Measurements from ENCODE around the gene PPP4R4.

The PPP4R4 gene, protein sequence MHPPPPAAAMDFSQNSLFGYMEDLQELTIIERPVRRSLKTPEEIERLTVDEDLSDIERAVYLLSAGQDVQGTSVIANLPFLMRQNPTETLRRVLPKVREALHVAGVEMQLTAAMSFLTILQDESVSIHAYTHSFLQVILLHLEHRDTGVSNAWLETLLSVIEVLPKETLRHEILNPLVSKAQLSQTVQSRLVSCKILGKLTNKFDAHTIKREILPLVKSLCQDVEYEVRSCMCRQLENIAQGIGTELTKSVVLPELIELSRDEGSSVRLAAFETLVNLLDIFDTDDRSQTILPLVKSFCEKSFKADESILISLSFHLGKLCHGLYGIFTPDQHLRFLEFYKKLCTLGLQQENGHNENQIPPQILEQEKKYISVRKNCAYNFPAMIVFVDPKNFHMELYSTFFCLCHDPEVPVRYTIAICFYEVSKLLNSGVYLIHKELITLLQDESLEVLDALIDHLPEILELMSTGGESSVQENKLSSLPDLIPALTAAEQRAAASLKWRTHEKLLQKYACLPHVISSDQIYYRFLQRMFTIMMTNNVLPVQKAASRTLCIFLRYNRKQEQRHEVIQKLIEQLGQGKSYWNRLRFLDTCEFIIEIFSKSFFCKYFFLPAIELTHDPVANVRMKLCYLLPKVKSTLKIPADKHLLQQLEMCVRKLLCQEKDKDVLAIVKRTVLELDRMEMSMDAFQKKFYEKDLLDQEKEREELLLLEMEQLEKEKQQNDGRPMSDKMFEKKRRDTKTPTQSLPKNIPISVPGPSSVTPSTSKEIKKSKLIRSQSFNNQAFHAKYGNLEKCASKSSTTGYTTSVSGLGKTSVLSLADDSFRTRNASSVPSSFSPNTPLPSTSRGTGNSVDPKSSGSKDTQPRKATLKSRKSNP

DNA sequence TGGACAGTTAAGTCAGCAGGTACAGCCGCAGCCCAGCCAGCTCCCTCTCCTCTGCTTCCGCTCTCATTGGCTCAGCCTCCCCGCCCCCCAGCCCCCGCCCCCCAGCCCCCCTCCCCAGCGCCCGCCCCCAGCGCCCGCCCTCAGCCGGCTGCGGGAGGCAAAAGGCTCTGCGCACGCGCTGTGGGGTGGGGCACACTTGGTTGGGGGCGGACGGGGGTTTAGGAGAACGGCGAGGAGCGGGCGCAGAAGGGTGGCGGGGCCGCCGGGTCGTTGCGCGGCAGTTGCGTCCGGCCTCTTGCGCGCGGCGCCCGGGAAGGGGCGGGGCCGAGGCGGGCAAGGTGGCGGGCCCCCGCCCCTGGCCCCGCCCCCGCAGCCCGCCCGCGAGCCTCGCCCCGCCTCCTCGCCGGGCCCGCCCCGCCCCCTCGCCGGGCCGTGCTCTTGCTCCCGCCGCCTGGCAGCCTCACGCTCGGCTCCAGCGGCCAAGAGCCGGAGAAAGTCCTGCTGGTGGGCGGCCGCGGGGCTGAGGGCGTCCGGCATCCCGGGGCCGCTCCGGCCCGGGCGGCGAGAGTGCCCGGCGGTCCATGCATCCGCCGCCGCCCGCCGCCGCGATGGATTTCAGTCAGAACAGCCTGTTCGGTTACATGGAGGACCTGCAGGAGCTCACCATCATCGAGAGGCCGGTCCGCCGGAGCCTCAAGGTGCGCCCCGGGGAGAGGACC, at the start of gene PPP4R4:
PPP4R4 (plus strand) TSS at position 438 of the 719 bp plus-strand sequence; CDS start at position 582, 144 bp downstream.
- DNase-seq: peak; percentile 84

DNA sequence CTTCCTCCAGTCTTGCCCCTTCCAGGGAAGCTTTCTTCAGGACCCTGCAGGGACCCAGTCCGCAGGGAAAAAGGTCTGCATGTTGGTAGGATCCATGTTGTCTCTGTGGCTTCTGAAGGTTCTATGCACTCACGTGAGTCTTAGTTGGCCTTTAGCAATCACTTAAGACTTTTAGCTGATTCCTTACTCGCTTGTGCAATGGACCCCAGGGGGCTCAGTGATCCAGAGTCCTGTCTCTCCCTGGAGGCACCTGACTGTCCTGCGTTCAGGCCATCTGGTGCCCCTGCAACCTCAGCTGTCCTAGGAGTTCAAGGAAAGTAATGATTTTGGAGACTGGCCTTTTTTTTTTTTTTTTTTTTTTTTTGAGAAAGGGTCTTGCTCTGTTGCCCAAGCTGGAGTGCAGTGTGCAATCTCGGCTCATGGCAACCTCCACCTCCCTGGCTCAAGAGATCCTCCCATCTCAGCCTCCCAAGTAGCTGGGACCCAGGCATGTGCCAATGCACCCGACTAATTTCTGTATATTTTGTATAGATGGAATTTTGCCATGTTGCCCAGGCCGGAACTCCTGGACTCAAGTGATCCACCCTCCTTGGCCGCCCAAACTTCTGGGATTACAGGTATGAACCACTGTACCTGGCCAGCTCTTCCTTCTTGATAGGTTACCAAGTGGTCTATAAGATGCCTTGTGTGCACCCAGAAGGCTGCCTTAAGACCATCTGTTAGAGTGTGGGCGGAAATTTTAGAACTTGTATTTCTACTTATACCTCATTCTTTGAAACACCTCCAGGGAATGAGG, 49.3 kb upstream of the PPP4R4 start:
- no peak for DNase-seq

DNA sequence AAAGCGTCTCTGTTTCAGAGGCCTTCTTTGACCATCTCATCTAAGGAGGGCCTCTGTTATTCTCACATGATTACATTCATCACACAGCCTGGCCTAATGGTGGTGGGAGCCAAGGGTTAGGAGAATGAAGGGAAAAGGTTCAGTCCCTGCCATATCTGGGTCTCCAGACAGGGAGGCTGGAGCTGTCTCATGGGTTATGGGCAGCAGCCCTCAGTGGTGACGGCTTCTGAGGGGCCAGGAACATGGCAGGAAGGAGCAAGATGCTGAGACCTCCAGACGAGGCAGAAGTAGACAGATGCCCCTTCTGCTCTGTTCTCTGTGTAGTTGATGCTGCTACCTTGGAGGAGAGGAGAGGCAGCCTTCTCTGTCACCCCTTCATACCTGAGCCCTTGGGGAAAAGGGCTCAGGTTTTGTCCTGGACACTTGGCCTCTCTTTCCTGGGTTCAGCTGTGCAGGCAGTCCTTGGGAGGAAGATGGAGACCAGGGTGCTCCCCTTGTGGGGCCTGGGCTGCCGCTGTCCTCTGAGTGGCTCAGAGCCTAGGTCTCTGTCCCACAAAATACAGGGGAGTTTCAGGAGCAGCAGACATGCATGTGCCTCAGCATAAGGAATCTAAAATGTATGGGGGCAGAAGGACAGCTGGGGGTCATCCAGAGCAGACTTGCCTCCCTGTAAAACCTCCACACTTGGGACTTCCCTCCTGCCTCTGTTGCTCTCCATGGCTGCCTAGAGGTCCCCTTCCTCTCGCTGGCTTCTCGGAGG, 48.3 kb upstream of the PPP4R4 start:
- DNase-seq: no peak

DNA sequence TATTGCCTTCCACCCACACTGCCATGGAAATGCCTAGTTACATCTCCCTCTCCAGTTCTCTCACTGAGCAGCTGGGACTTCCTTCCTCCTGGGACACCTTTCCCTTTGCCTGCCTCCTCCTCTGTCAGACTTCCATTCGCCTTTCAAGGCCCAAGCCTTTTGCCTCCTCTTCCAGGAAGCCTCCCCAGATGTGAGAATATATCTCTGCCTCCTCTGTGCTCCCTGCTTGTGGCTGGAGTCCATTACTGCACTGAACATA, 47.8 kb upstream of the PPP4R4 start:
- no peak for DNase-seq

DNA sequence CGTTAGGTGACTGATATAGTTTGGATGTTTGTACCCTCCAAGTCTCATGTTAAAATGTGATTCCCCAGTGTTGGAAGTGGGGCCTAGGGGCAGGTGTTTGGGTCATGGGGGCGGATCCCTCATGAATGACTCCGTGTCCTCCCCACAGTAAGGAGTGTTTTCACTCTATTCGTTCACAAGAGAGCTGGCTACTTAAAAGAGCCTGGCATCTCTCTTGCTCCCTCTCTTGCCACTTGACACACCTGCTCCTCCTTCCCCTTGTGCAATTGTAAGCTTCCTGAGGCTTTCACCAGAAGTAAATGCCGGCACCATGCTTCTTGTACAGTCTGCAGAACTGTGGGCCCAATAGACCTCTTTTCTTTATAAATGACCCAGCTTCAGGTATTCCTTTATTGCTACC, 47.3 kb upstream of the PPP4R4 start:
- no peak for DNase-seq

DNA sequence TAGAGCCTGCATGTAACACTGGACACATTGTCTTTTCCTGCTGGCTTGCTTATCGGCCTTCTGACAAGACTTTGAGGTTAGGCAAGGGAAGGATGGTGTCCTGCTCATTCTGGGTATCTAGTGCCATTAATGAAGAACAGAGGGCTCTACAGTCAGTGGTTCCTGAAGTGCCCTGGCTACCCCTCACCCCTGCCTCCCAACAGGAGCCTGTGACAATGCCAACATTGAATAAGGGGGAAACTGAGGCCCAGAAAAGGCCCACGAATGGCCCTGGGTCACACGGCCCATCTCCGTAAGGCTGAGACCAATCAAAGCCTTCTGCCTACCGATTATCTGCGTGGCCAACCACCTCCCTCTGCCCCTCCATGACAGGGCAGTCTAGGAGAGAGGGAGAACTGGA, 46.8 kb upstream of the PPP4R4 start:
- DNase-seq: no peak

DNA sequence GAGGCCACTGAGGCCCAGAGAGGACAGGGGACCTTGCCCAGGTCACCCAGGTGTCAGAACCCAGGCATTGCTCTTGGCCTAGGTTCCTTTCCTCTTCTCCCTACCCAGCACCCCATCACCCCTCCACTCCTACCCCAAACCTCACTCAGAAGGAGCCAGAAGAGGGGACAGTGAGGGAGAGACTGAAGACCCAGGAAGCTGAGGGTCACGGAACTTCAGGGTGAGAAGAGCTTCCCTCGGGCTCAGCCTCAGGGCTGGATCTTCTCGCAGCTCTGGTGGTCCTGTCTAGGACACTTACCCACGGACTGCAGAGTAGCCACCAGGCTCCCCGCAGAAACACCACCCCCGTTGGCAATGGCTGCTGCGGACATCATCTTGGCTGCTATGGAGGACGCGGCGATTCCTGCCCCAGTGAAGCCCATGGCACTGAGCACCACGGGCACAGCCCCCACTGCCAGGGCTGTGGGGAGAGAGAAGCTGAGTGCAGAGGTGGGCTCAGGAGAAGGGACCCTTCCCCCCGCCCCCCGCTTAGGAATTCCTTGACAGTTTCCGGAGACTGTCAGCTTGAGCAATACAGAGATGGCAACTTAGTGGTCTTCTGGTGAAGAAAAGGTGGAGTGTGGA, 45.8 kb upstream of the PPP4R4 start:
- DNase-seq: no peak

DNA sequence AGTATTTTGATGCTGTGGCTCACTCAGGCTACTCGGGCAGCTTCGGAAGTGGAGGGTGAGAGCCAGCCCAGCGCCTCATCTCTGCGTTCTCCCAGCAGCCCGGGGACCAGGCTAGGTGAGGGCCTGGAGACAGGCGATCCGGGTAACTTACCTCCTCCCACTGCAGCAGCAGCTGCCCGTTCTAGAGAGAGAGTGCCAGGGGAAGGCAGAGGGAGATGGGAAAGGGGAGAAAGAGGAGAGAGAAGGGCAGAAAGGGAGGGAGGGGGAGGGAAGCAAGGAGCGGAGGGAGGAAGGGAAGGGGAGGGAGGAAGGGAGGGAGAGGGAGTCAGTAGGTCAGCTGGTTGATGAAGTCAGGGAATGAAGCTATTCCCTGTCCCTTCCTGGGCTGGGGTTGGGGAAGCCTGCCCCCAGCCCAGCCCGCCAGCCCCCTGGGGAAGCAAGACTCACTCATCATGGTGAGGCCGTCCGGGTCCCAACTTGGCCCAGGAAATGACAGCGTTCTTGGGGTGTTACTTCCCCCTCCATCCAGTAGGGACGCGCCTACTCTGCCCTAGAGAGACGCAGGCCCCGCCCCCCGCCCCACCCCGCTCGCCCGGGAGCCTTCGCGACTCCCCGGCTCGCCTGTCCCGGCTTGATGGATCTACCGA, 44.9 kb upstream of the PPP4R4 start, which contains the start of gene IFI27L2:
IFI27L2 (minus strand) TSS at position 494 of the 647 bp plus-strand sequence; CDS start at position 454, 40 bp downstream.
- peak; percentile 87 for DNase-seq

DNA sequence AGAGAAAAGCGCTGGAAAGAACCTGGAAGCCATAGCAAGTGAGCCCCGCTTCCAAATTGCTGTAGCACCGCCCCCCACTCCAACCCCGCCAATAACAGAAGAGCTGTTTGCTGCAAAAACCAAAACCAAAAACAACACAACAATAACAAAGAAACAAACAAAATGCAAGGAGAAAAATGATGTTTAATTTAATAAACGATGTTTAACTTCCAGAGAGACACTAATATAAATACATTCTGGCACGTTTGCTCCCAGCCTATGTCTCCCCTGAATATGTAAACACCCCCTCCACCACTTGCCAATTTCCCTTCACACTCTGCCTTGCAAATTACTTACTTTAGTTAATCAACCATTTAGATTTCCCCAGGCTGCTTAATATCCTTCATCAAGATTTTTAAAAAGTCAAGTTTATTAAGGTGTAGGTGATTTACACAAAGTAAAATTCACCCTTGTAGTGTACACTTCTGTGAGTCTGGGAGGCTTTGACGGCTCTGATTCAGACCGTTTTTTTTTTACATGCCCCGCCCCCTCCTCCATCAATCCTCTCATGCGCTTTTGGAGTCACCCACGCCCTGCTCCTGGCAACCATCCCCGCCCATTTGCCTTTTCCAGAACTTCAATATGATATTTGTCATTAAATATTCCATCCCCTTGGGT, 44.2 kb upstream of the PPP4R4 start:
- DNase-seq: peak; percentile 57

DNA sequence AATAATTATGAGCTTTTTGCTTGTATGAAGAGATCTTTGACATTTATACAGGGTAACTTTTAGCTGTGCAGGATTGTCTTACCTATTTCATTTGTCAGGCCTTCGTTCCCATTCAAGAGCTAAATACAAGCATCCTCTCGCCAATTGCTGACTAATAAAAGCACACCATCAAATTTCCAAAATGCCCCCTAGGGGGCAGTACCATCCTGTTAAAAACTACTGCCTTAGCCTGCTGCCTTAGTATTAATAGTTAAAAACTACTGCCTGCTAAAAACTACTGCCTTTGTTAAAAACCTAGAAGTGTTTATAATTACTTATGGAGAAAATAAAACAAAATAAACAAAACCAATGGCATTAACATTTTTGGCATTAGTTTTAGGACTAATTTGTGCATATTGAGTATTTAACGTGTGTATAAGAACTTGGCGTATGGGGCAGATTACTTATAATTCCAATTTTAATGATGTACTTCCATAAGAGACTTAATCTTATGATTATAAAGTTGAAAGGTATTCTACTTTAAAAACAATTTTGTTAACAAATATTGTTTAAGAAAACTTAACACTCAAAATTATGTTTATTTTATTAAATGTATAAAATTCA, 41.7 kb upstream of the PPP4R4 start:
- peak; percentile 66 for DNase-seq

DNA sequence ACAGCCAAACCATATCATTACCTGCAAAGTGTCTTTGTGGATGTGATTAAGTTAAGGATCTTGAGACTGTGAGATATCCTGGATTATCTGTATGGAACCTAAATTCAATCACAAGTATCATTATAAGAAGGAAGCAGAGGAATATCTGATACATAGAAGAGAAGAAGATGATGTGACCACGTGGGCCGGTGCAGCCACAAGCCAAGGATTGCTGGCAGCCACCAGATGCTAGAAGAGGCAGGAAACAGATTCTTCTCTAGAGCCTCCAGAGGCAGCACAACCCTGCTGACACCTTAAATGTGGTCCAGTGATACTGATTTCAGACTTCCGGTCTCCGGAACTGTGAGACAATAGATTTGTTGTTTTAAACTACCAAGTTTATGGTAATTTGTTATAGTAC, 38.6 kb upstream of the PPP4R4 start:
- DNase-seq: no peak

DNA sequence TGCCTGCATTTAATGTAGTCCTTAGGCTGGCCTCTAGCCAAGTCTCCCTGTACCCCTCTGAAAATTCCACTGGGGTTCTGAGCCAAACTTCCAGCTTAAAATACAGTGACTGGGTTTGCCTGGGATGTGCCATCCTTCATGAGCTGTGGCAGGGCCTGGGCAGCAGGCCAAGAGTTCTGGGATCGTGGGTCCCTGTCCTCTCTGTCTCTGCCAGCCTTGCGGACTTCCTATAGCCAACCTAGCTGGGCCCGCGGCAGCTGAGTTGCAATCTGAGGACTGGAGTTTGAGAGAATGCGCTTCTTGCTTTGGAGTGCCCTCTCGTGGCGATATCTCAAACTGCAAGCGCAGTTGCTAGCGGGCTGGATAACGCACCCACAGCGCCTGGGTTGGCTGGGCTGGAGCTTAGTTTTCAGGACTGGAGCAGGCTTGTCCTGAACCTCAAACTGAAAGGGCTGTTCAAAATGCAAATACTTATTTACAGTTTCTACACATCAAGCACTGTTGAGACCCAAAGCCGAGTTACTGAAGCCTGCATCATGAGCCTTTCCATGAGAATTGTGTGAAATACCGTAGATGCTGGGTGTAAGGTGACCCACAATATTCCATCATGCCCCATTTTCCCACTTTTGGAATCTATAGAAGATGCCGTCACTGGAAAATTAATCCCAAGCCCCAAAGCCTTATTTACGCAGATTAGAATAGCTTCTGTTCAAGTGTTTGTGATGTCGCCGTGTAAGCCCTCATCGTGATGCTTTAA, 37.4 kb upstream of the PPP4R4 start:
- DNase-seq: peak; percentile 76

DNA sequence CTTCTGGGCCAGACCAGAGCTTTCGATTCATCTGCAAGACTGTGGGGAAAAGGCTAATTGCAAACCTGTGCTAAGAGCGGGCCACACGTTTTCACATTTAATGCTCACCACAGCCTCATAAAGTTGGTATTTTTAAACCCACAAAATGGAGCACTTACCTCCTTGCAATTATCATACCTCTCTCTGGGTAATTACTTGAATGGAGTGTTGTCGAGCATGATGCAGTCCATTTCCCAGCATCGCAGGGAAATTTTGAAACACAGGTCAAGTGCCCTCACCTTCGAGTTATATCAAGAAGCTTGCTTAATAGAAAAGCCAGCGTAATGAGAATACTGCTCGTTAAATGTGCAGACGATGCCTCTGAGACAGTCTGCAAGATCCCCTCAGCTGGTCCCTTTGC, 35.9 kb upstream of the PPP4R4 start:
- no peak for DNase-seq

DNA sequence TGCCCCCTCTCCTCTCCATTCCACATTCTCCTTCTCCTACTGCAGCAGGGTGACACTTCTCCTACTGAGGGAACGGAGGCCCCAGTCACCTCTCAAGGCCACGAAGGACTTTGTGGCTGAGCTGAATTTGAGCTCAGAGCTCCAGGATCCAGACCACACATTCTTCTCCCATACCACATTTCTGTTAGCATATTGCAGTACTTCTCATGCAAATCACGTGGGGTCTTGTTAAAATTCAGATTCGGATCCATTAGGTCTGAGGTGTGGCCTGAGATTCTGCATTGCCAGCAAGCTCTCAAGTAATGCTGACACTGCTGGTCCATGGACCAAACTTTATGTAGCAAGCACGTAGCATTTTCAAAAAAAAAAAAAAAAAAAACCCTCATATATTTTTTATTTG, 35.1 kb upstream of the PPP4R4 start:
- no peak for DNase-seq

DNA sequence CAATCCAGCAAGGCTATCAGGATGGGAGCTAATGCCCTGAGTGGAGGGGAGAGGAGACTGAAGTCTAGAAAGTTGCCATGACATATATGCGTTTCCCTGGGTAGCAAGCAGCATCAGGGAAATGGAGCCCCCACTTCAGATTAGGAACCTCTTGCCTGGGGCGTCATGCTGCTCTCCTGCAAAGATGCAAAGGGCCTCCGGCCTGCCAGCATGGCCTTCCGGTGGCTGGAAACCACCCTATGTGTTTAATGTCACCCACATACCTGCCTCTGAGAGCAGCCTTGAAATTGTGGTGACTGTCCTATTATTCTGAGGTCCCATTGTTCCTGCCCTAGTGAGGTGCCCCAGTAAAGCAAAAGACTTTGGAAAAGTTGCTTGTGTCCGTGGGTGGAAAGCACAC, 34.7 kb upstream of the PPP4R4 start:
- no peak for DNase-seq

DNA sequence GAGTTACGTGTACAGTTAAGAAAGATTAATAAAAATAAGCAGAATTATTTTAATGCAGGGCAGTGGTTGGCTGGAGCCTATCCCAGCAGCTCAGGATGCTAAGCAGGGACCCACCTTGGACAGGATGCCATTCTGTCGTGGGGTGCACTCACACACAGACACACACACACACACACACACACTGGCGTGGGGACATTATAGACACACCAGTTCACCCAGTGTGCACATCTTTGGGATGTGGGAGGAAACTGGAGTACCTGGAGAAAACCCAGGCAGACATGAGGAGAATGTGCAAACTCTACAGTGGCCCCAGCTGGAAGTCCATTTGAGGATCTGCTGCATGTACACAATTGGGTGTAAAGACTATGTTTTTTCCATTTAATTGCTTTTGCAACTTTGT, 31.9 kb upstream of the PPP4R4 start:
- DNase-seq: no peak

DNA sequence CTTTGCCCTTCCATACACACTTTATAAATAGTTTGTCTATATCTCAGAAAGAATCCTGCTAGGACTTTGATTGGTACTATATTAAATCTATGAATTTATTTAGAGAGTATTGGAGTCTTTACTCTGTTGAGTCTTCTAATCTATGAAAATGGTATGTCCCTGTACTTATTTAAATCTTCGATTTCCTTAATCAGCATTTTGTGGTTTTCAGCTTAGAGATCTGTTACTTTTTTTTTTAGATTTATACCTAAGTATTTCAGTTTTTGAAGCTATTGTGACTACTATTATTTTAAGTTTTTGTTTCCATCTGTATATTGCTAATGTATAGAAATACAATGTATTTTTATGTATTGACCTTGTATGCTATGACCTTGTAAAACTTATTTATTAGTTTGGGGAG, 31.3 kb upstream of the PPP4R4 start:
- no peak for DNase-seq

DNA sequence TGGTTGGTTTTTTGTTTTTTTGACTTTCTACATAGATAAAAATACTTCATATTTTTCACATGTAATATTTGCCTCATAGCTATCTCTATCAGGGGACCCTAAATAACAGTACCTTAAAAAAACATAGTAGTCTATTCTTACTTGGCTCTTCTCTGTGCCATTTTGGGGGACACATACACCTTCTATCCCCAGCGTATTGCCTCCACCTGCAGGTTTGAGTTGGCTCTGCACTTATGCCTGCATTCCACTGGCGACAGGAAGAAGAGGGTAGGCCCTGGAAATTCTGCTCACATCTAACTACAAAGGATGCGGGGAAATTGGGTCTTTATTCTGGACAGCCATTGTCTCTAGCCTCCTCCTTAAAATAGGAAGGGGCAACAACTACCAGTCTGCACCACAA, 30.9 kb upstream of the PPP4R4 start:
- DNase-seq: no peak

DNA sequence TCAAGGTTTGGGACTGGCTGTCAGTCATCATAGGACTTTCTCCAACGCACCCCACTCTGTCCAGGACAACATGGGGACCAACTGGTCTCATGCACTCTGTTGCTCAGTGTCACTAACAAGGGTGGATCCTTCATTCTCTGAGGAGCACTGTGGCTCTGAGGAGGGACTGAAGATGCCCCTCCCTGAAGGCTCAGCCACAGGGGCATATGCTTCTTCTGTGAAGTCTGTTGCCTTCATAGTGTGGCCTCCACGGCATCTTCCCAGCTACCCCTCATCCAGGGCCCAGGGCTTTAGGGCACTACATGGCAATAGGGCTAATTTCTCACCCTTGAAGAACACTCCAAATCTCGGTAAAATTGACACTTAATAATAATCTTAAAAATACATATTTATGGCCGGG, 30.4 kb upstream of the PPP4R4 start:
- no peak for DNase-seq
